Suppressor macrophage (primary cell): ENCODE results near the gene NEDD4L.

Experiments used
- DNase-seq, 4 experiments: peaks; one replicate each; pipeline ENCODE4 v3.0.0-alpha.2; 2020 to 2022

Gene NEDD4L

DNA sequence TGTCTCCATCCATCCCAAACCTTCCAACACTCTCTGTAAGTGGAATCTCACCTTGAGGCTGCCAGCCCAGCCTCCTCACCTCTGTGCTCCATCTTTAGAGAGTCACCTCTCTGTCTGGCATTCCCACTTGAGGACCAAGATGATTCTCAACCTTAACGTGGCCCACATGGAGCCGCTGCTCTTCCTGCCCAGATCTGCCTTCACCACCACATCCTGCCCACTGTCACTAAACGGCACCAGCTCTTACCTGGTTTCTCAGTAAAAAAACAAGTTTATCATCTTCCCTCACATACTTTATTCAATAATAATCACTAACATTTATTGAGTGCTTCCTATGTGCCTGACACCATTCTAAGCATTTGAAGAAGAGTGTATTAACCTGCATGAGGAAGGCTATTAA, 80.4 kb downstream of the NEDD4L start:
- DNase-seq, result no peak

DNA sequence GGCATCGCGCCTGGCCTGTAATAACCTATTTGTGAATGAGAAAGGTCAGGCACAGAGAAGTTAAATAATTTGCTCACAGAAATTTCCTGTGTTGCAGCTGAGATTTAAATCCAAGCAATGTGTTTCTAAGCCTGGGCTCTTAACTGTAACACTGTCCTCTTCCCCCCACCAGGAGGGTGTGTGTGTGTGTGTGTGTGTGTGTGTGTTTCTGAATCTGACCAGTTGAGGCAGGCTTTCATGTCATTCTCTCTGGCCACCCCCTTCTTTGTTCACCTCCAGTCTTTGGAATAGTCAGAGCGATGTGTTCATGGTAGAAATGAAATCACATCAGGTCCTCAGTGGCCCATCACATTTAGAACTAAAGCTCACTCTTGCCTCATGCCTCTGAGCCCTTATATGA, 81.2 kb downstream of the NEDD4L start:
- no peak for DNase-seq

DNA sequence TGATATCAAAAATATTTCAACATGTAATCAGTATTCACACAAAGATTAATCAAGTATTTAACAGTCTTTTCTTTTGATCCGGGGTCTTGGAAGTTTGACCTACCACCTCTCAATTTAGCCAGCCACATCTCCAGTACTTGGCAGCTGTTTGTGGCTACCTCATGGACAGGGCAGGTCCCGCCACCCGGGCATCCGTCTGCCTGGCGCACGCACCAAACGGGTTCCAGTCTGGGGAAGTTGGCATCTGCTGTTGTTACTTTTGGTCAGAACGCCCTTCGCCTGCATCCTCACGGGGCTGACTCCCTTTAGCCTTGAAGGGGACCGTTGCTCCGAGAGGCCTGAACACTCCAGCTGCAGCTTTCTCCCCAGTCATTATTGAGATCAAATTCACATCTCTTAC, 81.7 kb downstream of the NEDD4L start:
- DNase-seq, result no peak

DNA sequence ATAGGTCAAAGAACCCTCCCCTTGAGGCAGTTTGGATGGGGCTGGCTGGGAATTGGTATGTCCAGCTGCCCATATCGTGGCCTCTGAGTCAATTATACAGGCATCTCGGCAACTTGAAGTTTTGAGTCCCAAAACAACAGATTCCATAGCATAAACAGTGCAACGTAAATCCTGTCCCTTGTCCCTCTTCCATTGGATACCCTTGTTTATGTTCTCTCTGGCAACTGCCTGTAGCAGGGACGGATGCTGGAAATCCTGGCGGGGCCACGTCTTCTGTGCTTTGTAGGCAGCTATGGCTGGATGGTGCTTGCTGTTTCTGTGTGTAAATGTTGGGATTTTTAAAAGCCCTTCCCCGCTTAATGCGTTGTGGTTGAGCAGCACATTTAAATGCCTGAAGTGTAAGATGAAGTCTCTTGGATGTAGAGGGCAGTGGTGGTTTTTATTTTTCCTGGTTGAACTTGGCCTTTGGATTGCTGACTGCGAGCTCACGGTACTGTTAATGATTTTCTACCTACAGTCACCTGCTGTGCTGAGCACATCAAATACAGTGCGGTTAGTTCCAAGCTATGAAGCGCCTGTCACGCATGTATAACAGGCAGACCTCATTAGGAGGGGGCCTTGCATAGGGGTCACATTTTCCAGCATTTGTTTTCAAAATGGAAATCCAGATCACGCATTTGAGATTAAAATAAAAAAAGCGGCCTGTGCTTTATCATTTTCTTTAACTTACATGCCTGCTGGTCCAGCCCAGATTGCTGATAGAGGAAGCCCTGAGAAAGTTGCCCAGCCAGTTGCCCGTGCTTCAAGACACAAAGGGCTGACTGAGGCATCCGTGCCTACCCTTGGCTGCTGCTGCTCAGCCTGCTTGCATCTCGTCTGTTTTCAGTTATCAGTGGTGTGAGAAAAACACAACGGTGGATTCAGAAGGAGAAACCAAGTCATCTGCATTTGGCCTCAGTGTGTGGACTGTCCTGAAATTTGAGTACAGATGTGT, 84.7 kb downstream of the NEDD4L start:
- DNase-seq, result no peak

DNA sequence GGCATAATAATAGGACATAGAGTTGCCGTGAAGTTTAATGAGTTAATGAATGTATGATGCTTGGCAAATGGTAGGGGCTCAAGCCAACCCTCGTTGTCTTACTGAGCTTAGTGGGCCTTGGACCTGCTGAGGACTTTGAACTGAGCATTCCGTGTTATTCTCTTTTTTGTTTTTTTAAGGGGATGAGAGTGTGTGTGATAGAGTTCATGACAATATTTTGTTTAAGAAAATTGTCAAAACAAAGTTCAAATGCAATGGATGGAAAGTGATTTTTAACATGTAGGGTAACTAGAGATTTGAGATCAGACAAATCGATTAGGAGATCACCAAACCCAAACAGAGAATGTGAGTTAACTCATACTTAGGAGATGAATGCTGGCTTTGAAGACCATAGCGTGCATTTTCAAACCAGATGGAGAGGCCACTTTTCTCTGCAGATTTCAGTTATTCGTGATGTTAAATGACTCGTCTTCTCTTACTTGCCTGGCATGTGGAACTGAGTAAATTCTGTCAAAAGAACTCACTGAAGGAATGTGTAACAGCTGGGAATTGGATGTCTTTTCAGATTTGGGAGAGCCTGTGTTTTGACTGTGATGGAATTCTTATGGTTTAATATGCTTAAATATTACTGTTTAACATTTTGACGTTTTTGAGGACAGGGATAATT, 88.7 kb downstream of the NEDD4L start:
- no peak for DNase-seq

DNA sequence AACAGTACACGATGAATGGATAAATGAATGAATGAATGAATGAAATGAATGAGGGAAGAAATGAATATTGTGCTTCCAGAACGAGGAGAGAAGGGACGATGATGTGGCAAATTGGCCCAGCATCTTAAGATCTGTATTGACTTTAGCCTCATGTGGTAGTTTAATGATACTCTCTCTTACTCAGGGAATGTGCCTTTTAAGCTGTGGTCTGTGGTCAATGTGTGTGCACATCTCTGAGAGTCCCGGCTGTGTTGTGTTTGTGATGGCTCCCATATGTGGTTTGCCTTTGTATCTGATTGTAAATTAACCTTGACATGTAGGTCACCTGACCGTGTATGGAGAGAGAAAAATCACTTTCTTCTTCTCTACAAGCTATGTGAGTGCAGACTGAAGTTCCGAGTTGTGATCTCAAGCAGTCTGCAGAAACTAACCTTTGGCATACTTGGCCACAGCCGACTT, 91.2 kb downstream of the NEDD4L start:
- DNase-seq, result no peak

DNA sequence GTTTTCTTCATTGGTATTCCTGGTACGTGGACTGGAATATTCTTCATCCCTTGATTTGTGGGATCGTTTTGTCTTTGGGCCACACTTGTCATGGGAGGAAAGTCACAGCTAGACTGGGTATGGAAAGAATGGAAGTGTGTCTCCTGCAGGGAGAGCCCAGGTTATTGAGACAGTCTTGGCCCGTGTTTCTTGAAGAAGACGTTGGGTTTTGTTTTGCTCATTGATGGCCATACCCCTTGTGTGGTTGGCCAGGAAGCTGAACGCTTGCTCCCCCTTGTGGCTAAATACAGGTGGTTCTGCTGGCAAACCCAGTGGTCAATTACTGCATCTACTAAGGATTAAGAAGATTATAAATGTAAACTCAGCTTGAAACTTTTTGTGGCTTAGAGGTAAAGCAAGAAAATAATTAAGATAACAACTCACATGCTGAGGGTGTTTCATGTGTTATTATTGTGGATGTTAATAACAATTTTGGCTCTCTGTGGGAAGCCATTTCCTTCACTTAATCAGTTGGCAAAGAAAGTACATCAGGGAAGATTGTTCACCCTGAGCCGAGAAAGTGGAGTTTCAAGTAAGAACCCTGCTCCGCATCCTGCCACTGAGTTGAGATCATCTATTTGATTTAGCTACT, 91.8 kb downstream of the NEDD4L start:
- DNase-seq, result peak; percentile 73 to 78 (median 77)

DNA sequence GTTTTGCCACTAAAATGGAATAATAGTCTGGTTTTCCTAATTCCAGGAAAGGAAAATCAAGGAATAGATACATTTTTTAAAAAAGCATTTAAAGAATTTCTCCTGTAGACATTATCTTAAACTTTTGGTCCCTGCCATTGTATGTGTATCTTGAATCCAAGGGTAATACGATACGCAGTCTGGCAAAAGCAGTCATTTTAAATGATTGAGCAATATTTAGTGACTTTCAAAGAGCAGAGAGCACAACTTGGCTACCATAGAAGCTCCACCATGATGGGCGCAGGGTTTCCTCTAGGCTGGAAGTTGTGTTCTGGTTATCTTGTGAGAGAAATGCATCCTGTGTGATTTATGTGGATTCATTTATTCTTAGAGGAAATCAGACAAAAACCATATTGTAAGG, 92.9 kb downstream of the NEDD4L start:
- DNase-seq, result no peak

DNA sequence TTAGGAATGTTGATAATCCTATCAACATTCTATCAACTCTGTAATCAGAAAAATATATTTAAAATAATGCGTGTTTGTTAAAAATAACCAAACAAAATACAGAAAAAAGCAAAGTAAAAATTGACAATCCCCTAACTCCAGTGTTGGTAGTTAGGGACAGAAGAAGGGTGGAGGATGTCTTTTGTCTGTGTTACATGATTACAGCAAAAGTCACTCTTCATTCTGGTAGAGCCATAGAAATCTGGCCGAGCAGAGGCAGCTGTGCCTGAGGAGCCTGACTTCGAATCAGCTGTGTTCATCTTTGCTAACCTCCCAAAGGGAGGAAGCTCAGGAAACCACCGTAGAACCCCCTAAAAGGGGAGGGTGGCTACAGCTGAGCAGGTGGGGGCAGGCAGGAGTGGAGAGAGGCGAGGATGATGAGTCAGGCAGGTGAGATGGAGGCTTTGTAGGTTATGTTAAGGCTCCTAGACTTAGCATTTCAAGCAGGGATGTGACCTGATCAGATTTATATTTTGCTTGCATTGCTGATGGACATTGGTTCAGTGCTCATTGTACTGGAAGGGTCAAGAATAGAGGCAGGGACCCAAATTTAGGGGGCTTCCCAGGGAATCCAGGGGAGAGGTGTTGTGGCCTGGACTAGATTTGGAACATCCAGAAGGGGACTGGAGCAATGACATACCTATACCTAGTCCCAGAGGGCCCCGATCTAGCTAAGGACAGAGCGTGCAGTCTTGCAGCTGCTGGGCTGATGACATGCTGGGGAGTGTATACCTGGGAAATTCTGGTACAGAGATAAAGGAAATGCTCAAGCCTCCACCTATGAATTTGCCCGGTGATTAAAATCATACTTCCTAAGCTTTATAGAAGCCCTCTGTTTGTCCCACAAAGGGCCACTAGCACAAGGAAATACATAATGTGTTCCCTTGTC, 95.7 kb downstream of the NEDD4L start:
- no peak for DNase-seq

DNA sequence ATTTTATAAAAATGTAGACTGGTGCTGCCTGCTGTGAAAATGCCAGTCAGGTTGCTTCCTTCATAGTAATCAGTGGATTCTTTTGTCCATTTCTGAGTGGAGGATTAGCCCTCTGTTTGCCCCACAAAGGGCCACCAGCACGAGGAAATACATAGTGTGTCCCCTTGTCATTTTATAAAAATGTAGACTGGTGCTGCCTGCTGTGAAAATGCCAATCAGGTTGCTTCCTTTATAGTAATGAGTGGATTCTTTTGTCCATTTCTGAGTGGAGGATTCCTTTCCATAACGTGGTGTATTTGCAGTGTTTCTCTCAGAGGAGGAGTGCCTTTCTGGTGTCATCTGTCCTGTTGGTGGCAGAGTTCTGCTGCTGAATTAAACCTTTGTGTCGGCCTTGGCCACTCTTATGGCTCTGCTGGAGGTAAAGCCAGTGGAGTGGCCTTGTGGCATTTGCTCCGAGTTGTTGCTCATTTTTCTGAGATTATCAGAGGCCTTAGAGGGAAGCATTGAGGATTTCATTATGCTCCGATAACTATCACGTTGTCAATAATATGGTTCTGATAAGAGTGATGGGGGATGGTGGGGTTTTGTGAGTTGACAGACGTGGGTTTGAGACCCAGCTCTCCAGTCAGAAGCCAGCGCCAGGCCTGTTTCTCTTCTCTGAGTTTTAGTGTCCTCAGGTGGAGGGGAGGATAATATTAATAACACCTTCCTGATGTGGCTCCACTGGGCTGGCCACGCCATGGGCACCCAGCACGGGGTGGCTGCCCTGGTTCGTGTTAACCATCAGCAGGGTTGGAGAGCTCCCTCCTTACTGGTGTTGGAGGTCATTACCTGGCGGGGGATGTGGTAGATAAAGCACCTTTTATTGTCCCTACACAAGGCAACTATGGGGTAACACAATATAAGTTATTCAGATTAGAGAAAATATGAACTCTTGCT, 96.6 kb downstream of the NEDD4L start:
- no peak for DNase-seq

DNA sequence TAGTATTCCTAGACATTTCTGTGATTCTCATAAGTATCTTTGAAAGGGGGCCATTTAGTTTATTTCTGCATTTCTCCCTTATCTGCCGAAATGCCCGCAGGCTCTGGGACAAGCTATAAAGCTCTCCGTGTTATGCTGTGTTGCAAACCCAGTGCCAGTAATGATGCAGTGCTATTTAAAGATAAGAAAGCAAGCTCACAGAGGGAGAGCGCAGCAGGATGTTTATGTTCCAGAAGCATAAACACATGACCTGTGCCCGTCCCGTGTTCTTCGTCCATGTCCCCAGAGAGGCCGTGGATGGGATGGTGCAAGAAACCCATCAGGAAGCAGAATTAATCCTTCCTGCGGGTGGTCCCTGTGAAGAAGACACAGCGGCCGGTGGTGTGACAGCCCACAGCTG, 99.4 kb downstream of the NEDD4L start:
- no peak for DNase-seq

DNA sequence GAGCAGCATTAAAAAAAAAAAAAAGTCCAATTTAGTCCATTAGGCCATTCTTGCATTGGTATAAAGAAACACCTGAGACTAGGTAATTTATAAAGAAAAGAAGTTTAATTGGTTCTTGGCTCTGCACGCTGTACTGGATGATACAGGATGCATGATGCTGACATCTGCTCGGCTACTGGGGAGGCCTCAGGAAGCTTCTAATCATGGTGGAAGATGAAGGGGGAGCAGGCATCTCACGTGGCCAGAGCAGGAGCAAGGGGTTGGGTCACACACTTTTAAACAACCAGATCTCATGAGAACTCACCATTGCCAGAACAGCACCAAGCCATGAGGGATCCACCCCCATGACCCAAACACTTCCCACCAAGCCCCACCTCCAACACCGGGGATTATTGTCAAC, 100.1 kb downstream of the NEDD4L start:
- no peak for DNase-seq

DNA sequence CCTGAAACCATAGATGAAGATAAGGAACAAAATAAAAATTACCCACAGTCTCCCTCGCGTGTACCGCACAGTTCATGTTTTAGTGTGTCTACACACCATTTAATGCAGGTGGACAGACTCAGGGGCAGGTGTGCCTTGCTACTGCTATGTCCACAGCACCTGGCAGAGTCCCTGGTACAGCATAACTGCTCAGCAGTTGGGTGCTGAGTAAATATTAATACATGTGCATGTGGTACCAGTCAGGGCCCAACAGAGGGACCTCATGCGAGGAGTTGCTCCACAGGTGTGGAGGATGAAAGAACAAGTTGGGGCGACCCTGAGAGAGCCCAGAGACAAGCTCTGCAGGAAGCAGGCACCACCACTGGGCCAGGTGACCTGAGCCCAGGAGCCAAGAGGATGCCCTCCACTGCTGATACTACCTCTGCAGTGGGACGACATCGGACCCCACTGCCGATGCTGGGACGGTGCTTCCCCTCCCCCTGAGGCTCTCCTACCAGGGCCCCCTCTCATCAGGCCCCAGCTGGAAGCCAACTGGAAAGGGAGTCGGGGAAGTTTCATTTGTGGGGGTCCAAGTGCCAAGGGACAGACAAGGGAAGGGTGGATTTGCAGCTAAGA, 100.8 kb downstream of the NEDD4L start:
- DNase-seq, result no peak

DNA sequence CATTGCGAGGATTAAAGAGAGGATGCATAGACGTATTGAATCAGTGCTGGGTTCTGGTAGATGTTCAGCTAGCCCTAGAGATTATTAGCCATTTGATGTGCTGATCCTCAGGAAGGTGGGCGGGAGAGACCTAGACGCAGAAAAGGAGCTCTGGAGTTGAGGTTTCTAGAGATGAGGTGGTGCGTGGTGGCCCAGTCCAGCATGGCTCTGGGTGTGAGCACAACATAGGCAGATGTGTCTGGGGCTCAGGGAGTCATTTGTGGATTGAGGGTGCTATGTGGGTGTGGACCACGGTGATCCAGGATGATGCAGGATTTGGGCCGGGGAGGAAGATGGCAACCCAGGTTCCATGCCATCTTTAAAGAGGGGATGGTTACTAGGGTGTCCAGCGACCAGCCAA, 102.1 kb downstream of the NEDD4L start:
- no peak for DNase-seq

DNA sequence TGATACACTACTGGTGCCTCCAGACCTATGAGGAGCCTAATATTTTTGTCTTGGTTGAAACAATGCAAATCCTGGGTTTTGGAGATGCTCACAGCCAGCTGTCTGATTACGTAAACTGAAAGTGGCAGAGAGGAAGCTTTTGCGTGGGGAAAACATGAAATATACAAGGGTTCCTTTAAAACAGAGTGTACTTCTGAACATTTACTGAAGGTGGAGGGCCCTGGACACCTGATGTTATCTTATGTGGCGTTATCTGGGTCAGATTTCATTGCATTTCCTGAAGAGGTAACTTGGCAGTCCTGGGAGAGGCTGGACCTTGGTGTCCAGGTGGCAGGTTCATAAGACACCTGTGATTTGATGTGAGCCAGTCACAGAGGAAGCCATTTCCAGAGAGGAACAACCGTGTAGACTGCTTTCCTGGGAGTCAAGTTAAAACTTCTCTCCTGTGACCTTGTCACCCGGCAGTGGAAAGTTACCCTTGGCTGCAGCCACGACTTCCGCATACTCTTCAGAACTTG, 105.0 kb downstream of the NEDD4L start:
- DNase-seq, result peak in 3 of 4 experiments; percentile 22 to 48 (median 30)

DNA sequence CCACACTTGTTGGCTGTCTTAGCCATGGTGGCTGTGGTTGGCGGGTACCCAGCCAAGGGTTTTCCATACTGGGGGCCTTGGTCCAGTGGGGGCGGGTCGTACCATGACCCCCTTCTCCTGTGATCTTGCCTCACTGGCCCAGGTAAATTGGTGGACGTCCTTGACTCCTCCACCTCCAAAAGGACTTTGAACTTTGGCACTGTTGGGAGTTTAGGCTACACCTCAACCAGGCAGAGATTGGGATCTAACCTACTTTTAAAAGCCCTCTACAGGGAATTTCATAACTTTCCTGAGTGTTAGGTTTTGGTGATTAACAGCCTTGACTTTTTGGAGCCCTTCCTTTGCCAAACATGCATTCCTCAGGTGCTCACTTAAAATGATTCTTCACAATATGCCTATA, 106.7 kb downstream of the NEDD4L start:
- no peak for DNase-seq

DNA sequence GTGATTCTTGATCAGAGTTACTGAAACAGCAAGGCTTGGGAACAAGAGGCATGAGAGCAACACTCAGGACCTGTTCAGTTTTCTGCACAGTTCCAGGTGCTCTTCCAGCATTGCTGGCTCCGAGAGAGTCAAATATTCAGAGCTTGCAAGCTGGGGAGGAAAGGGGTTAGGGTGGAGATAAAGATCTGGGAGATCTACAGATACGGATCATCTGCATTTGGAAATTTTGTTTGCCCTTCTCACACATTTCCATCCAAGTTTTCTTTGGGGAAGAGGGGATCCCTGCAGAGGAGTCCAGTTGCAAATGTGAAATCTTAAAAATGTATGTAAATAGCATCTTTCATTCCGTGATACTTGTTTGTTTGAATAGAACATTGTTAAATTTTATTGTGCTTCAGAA, 108.2 kb downstream of the NEDD4L start:
- DNase-seq, result no peak

DNA sequence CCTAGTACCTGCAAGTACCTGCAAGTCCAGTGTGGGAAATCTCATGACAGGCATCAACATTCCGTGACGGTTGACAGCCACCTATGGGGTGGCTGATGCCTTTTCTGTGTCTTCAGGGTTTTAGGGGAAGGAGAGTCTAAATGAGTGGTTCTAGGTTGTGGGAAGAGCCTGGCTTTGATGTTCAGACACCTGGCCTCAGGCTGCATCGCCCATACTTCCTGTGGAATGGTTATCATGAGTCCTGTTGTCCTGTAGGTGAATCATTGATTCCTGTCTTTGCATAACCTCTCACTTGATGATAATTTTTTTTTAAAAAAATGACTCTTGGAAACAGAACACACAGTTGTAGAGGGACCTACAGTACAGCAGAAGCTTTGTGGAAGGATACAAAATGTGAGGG, 108.9 kb downstream of the NEDD4L start:
- DNase-seq, result no peak

DNA sequence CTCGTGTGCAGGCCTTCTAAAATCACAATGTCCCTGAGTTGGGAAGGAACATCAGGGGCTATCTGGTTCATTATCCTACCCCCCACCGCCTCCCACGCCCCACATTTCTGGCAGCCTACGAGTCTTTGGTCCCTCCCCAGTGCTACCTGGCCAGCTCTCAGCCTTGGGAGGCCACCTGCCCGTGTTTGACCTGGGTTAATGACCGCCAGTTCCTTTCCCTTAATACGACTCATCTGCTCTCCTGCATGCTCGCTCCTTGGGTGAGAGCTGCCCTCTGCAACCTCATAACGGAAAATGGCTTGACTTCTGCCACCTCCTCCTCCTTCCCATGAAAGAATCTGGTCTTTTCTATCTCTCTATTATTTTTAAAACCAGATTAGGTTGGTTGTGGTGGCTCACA, 112.5 kb downstream of the NEDD4L start:
- DNase-seq, result no peak

DNA sequence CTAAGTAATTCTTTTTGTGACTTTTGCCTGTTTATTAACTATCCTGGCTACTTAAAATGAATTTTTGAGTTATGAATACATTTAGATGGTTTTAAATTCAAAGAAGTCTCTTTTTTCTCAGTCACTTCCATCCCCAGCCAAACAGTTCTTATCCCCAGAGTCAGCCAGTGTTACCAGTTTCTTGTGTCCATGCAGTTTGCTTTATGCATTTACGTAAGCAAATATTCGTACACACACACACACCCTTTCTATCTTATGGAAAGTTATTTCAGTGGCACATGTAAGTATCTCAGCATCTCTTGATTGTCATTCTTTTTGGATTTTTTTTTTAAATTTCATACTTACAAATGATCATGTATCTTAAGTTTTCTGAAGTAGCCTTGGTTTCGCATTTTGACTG, 113.2 kb downstream of the NEDD4L start:
- DNase-seq, result no peak
